ENCODE results near the gene LCE2B.

- TF ChIP-seq EZH2 (IDR thresholded peaks at IDR 0.05; ENCODE audit: insufficient read depth, poor library complexity, severe bottlenecking) = no peak
- no peak for TF ChIP-seq EZH2phosphoT487 (IDR thresholded peaks at IDR 0.05; ENCODE audit: insufficient read depth, low read depth)
These were observed 49.7 kb downstream of the LCE2B start for GRCh38 chr1:152735648-152736047.

Measured in GM23248 (cell line).